H1 (cell line): Measurements from ENCODE around the gene ITGB2. TPM values are rescaled to one million over a fixed set of nuclear protein-coding genes. Genes with fewer than 3 reads are reported as not detected.

ENCODE experiments used
- CTCF ChIA-PET: fragments of 300-600 bp; sonication (Branson Sonifier 250); formaldehyde crosslinking; loops from one replicate; lab custom pipeline; 2021; ENCODE audit not compliant: partially characterized antibody; lab: Charles Lee
- POLR2A ChIA-PET: fragments of 300-600 bp; sonication (Branson Sonifier 250); formaldehyde crosslinking; loops from one replicate; lab custom pipeline; 2021; ENCODE audit warnings: inconsistent platforms; ENCODE audit not compliant: partially characterized antibody; lab: Charles Lee
- DNase-seq, 2 experiments: peaks; one replicate each; pipeline versions ENCODE4 v3.0.0 to v3.0.0-alpha.2; 2010 to 2022; ENCODE audit warnings: low spot score in 2 of 2, low read depth in 1 of 2, mixed read lengths in 1 of 2
- FAIRE-seq: peaks from 2 replicates; lab custom pipeline; 2011; peaks lifted over from hg19 to GRCh38; lab: Jason Lieb, UNC
- H2AFZ ChIP-seq: 2 replicates; pipeline ENCODE4 v1.8.1; 2012; ENCODE audit warnings: low read length, inconsistent platforms
- H2AK5ac ChIP-seq: 2 replicates; pipeline ENCODE4 v1.6.1; 2013; ENCODE audit warnings: low read depth, low read length
- H2BK120ac ChIP-seq: replicated peaks from 2 replicates; pipeline ENCODE3; 2013; ENCODE audit warnings: low read depth, low read length, inconsistent platforms
- H2BK12ac ChIP-seq: 2 replicates; pipeline ENCODE4 v1.6.1; 2013; ENCODE audit warnings: low read depth, low read length
- H2BK15ac ChIP-seq: 2 replicates; pipeline ENCODE4 v1.6.1; 2013; ENCODE audit warnings: low read length
- H2BK20ac ChIP-seq: 2 replicates; pipeline ENCODE4 v1.6.1; 2013; ENCODE audit warnings: low read length
- H2BK5ac ChIP-seq: 2 replicates; pipeline ENCODE4 v1.6.1; 2013; ENCODE audit warnings: low read depth, low read length
- H3K14ac ChIP-seq: 2 replicates; pipeline ENCODE4 v1.6.1; 2013; ENCODE audit warnings: inconsistent platforms; ENCODE audit not compliant: insufficient read length
- H3K18ac ChIP-seq: 2 replicates; pipeline ENCODE4 v1.6.1; 2013; ENCODE audit warnings: low read length; ENCODE audit errors: extremely low read depth
- H3K23ac ChIP-seq: 2 replicates; pipeline ENCODE4 v1.6.1; 2013; ENCODE audit warnings: inconsistent platforms; ENCODE audit not compliant: insufficient read length
- H3K23me2 ChIP-seq: 2 replicates; pipeline ENCODE4 v1.6.1; 2013; ENCODE audit warnings: low read depth, low read length
- H3K27ac ChIP-seq: 2 replicates; pipeline ENCODE4 v1.6.1; 2011; ENCODE audit warnings: low read depth, low read length, inconsistent platforms
- H3K27me3 ChIP-seq, 4 experiments: replicated peaks in 1 of 4; 1 replicate in 1 of 4; 2 replicates in 3 of 4; pipeline versions ENCODE4 v1.6.1 to v1.8.1; 2011 to 2013; ENCODE audit warnings: low read length in 3 of 4, mild to moderate bottlenecking in 3 of 4, inconsistent platforms in 2 of 4, mixed read lengths in 2 of 4, moderate library complexity in 1 of 4; ENCODE audit not compliant: control insufficient read depth in 3 of 4, insufficient read depth in 3 of 4; ENCODE audit errors: extremely low read depth in 1 of 4
- H3K36me3 ChIP-seq, 4 experiments: 2 replicates each; pipeline versions ENCODE4 v1.6.1 to v1.8.1; 2011 to 2013; ENCODE audit warnings: mild to moderate bottlenecking in 4 of 4, low read length in 3 of 4, moderate library complexity in 2 of 4, control low read depth in 1 of 4, inconsistent platforms in 1 of 4; ENCODE audit not compliant: insufficient read depth in 4 of 4, control insufficient read depth in 2 of 4
- H3K4ac ChIP-seq: replicated peaks from 2 replicates; pipeline ENCODE3; 2013; ENCODE audit warnings: low read length, low read depth, mixed read lengths, inconsistent platforms; ENCODE audit not compliant: insufficient read length
- H3K4me1 ChIP-seq, 4 experiments: replicated peaks in 1 of 4; 1 replicate in 1 of 4; 2 replicates in 3 of 4; pipeline versions ENCODE4 v1.6.1 to v1.8.1; 2011 to 2013; ENCODE audit warnings: low read length in 3 of 4, inconsistent platforms in 2 of 4, mixed read lengths in 1 of 4; ENCODE audit not compliant: insufficient read depth in 4 of 4, control insufficient read depth in 3 of 4
- H3K4me2 ChIP-seq, 2 experiments: 2 replicates each; pipeline versions ENCODE4 v1.6.1 to v1.8.1; 2011 to 2013; ENCODE audit warnings: low read depth in 2 of 2, low read length in 2 of 2, control low read depth in 1 of 2, inconsistent platforms in 1 of 2, mild to moderate bottlenecking in 1 of 2; ENCODE audit not compliant: insufficient read depth in 1 of 2
- H3K4me3 ChIP-seq, 4 experiments: fragments of 200-600, 300-600 bp in 1 of 4; sonication (generic), shearing (Covaris generic), sonication (Bioruptor Twin) in 1 of 4; 2 replicates each; pipeline versions ENCODE4 v1.5.1 to v1.8.1; 2011 to 2016; ENCODE audit warnings: low read length in 4 of 4, low read depth in 3 of 4, control low read depth in 2 of 4, inconsistent platforms in 2 of 4, mild to moderate bottlenecking in 2 of 4, mixed read lengths in 1 of 4, moderate library complexity in 1 of 4; ENCODE audit not compliant: insufficient read depth in 2 of 4; ENCODE audit errors: extremely low read depth in 1 of 4
- H3K56ac ChIP-seq: replicated peaks from 2 replicates; pipeline ENCODE3; 2013; ENCODE audit warnings: low read depth, mild to moderate bottlenecking, mixed read lengths, low read length, inconsistent platforms; ENCODE audit not compliant: insufficient read length
- H3K79me1 ChIP-seq: 2 replicates; pipeline ENCODE4 v1.6.1; 2013; ENCODE audit warnings: low read depth, low read length, control low read depth
- H3K79me2 ChIP-seq, 2 experiments: 2 replicates each; pipeline versions ENCODE4 v1.6.1 to v1.8.1; 2012 to 2013; ENCODE audit warnings: low read length in 2 of 2, mild to moderate bottlenecking in 2 of 2, inconsistent platforms in 1 of 2; ENCODE audit not compliant: insufficient read depth in 2 of 2, control insufficient read depth in 1 of 2
- H3K9ac ChIP-seq, 4 experiments: replicated peaks in 1 of 4; 1 replicate in 1 of 4; 2 replicates in 3 of 4; pipeline versions ENCODE4 v1.6.1 to v1.8.1; 2011 to 2013; ENCODE audit warnings: low read depth in 3 of 4, low read length in 3 of 4, control low read depth in 2 of 4, mild to moderate bottlenecking in 2 of 4, moderate library complexity in 2 of 4, inconsistent platforms in 1 of 4; ENCODE audit errors: extremely low read depth in 1 of 4
- H3K9me3 ChIP-seq, 2 experiments: 2 replicates each; pipeline versions ENCODE4 v1.6.1 to v1.8.1; 2012 to 2013; ENCODE audit warnings: mild to moderate bottlenecking in 2 of 2, moderate library complexity in 2 of 2, control low read depth in 1 of 2, inconsistent platforms in 1 of 2, low read depth in 1 of 2, low read length in 1 of 2, mixed read lengths in 1 of 2; ENCODE audit not compliant: insufficient read depth in 2 of 2
- H4K20me1 ChIP-seq, 2 experiments: replicated peaks in 1 of 2; 2 replicates each; pipeline versions ENCODE3 to v1.8.1; 2011 to 2013; ENCODE audit warnings: inconsistent platforms in 2 of 2, low read length in 2 of 2, mild to moderate bottlenecking in 1 of 2; ENCODE audit not compliant: insufficient read depth in 2 of 2, control insufficient read depth in 1 of 2
- H4K5ac ChIP-seq: 2 replicates; pipeline ENCODE4 v1.6.1; 2013; ENCODE audit warnings: low read length, low read depth, mixed read lengths, inconsistent platforms; ENCODE audit not compliant: insufficient read length
- H4K8ac ChIP-seq: 2 replicates; pipeline ENCODE4 v1.8.0; 2013; ENCODE audit warnings: mild to moderate bottlenecking, moderate library complexity, low read length, inconsistent platforms; ENCODE audit not compliant: insufficient read depth; ENCODE audit errors: extremely low read depth
- H4K91ac ChIP-seq: replicated peaks from 2 replicates; pipeline ENCODE3; 2013; ENCODE audit warnings: low read length, mixed read lengths, inconsistent platforms; ENCODE audit not compliant: insufficient read length
- CBX5 ChIP-seq: fragments of 300-800, 300-1000 bp; sonication (generic); IDR thresholded peaks from 2 replicates; pipeline ENCODE4 v1.7.1; 2016; ENCODE audit warnings: antibody characterized with exemption, low read length, low read depth
- EP300 ChIP-seq, 2 experiments: IDR thresholded peaks; 1 replicate in 1 of 2; 2 replicates in 1 of 2; pipeline ENCODE4 v1.6.1; 2011 to 2012; ENCODE audit warnings: low read depth in 2 of 2, low read length in 2 of 2, mild to moderate bottlenecking in 2 of 2, borderline replicate concordance in 1 of 2, inconsistent platforms in 1 of 2, moderate library complexity in 1 of 2
- NRF1 ChIP-seq: IDR thresholded peaks from 2 replicates; pipeline ENCODE4 v1.6.1; 2011; ENCODE audit warnings: mild to moderate bottlenecking, low read depth, low read length, improper control_type of control experiment
- SUZ12 ChIP-seq: fragments of 200-600 bp; sonication (generic); IDR thresholded peaks from 2 replicates; pipeline ENCODE4 v1.6.1; 2012; ENCODE audit warnings: mild to moderate bottlenecking, inconsistent platforms, low read length, moderate library complexity, mixed read lengths
- TAF1 ChIP-seq: IDR thresholded peaks from 2 replicates; pipeline ENCODE4 v1.6.1; 2011; ENCODE audit warnings: mild to moderate bottlenecking, low read depth, low read length
- TAF7 ChIP-seq: optimal IDR thresholded peaks from 2 replicates; pipeline ENCODE3; 2011; ENCODE audit warnings: low read depth, mild to moderate bottlenecking, inconsistent platforms, low read length, moderate library complexity, borderline replicate concordance
- TBP ChIP-seq: IDR thresholded peaks from 2 replicates; pipeline ENCODE4 v1.6.1; 2011; ENCODE audit warnings: low read depth, low read length, improper control_type of control experiment
- TCF12 ChIP-seq: IDR thresholded peaks from 2 replicates; pipeline ENCODE4 v1.6.1; 2011; ENCODE audit warnings: low read depth, mild to moderate bottlenecking, low read length
- WGBS, 2 experiments: shearing (Covaris generic) in 1 of 2; methylation state at CpG; one replicate each; pipeline versions ENCODE4 v1.1.6 to v1.1.7; 2013 to 2015; ENCODE audit warnings: low lambda C conversion rate in 2 of 2, mixed read lengths in 2 of 2, inconsistent platforms in 1 of 2, low coverage in 1 of 2, missing lambda C conversion rate in 1 of 2; ENCODE audit not compliant: insufficient replicate concordance in 2 of 2, insufficient coverage in 1 of 2, insufficient read length in 1 of 2; ENCODE audit errors: extremely low coverage in 1 of 2, missing lambda C conversion rate in 1 of 2; 5-methylcytosine and 5-hydroxymethylcytosine counted together
- polyA plus RNA-seq, 7 experiments: library from polyadenylated mRNA; depleted of rRNA in 3 of 7; stranded (reverse) in 5 of 7; unstranded in 2 of 7; fragments of >200 nt in 5 of 7; fragments of 200-250 nt in 2 of 7; gene quantifications; 1 replicate in 5 of 7; 2 replicates in 1 of 7; 4 replicates in 1 of 7; pipeline versions ENCODE4 v1.2.1 to v1.2.3, GENCODE V29; 2011 to 2013; ENCODE audit warnings: missing spikeins in 2 of 7, mixed read lengths in 2 of 7
- total RNA-seq: library from RNA; stranded (reverse); fragmentation: NEBNext Ultra II Directional; extraction: Animal tissue kit (Norgen Biotek cat#: 25700); gene quantifications from 2 replicates; pipeline ENCODE4 v1.2.1, GENCODE V29; 2021

The ITGB2 gene
- total and polyA plus RNA-seq, 2 of the 8 experiments (the other 6 are each of a cell fraction or from before 2014, with no cell fraction given), result 0.24 to 0.63 TPM

DNA sequence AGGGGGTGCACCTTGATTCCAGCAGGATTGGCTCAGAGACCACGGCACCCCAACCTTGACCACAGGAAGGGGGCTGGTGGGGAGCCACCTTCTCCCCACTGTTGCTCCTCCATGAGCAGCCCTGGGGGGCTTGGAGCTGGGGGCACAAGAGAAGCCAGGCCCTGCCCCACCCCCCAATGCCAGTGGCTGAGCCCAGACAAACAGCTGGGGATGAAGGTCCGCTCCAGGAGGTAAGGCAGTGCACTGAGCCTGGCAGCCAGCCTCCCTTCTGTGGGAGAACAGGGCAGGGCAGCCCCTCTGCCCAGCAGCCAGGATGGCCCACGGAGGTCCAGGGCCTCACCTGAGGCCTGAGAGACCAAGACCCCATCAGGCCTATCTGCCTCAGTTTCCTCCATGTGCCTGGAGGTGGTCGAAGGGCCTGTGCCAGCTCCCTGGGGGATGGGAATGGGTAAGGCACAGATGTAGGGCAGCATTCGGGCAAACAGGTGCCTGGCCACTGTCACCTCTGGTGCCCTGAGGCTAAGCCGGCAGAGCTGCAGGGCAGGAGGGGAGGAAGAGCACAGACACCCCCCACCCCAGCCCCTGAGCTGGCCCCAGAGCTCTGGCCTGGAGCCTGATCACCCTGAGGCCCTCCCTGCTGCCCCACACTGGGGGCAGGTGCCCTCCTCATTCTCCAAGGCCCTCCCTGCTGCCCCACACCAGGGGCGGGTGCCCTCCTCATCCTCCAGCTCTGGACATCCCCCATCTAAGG is 7.1 kb downstream of the ITGB2 start:
- Histone ChIP-seq H2AK5ac (0 out of 2 replicates have a peak overlapping the region, but pooled peaks have one; percentile 24), H3K18ac (no peak overlapping the region), H3K27ac (no peak overlapping the region), H3K23me2 (peaks cover 4% of the 10 kb centered on the region; the same call in 1 of the 2 replicates), H3K4me1 (0 out of 7 replicates have a peak, but pooled peaks cover 0 to 2% (median 0%) of the 10 kb centered on the region in 4 experiments), H3K14ac (no peak overlapping the region), H3K79me2 (no peaks in the 10 kb centered on the region), H2BK5ac (no peak overlapping the region), H3K79me1 (no peaks in the 10 kb centered on the region), H2AFZ (no peak overlapping the region), H2BK120ac (no peak overlapping the region), H2BK12ac (no peak overlapping the region), H4K8ac (peak overlapping the region; percentile 42; the same call in 1 of the 2 replicates), H3K4me3 (no peak overlapping the region), H3K27me3 (peaks cover 0 to 14% (median 14%) of the 10 kb centered on the region in 4 experiments; a peak in 6 of 7 replicates), H3K4me2 (no peak overlapping the region), H3K23ac (no peak overlapping the region), H3K9me3 (no peaks in the 10 kb centered on the region), H4K20me1 (peaks cover 0 to under 1% of the 10 kb centered on the region in 2 experiments), H2BK20ac (no peak overlapping the region), H4K5ac (no peak overlapping the region), H4K91ac (no peak overlapping the region), H3K36me3 (no peaks in the 10 kb centered on the region), H2BK15ac (no peak overlapping the region), H3K4ac (no peak overlapping the region), H3K9ac (no peak overlapping the region), H3K56ac (no peak overlapping the region)
- DNase-seq (no peak), FAIRE-seq (no peak)
- TF ChIP-seq NRF1, result no peak
- TF ChIP-seq SUZ12, result no peak
- TF ChIP-seq TAF7, result no peak
- no peak for TF ChIP-seq TCF12
- no peak for TF ChIP-seq CBX5
- TF ChIP-seq TBP, result no peak
- TF ChIP-seq EP300 (IDR thresholded peaks at IDR 0.05; ENCODE audit: borderline replicate concordance in 1 of 2, low read depth in 2 of 2, low read length in 2 of 2), result no peak
- no peak for TF ChIP-seq TAF1
- ChIA-PET CTCF (interaction anchor here (0.6 to 1.4 kb wide), 6 partner anchors 14 to 378 kb away, joined by 3 to 5 read pairs (median 3); no protein-coding TSS in a partner anchor), POLR2A (interaction anchor here (0.7 to 1.0 kb wide), 2 partner anchors 41 to 165 kb away, joined by 4 read pairs; no protein-coding TSS in a partner anchor)
- WGBS, 2 experiments, result 90% methylated on average over 7 of the region's 7 CpGs; no CpG with 5 or more reads in 1 of the 2 experiments
